ENCODE data around the gene IKBKE. TPM values are rescaled to one million over a fixed set of nuclear protein-coding genes. Genes with fewer than 3 reads are reported as not detected.

Gene IKBKE
- polyA plus RNA-seq, 4 donors = 4.8 to 5.9 (median 4.9) TPM

DNA sequence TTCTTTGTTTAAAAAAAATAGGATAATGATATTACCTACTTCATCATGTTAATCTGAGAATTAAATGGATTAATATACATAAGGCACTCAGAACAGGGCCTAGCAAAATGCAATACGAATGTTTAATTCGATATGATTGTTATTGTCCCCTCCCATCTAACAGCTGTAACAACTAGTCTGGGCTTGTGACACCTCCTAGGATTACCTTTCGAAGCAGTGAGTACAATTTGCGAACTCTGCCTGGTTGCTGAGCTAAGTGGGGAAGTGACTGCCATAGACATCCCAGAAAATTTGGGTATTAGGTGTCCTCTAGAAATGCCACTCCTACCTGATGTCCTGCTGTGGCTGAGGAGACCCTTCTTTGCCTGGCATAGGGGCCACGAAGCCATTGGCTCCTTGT lies 40.1 kb downstream of the IKBKE start:
- DNase-seq (ENCODE audit: low read depth in 4 of 4, low spot score in 2 of 4) = no peak

DNA sequence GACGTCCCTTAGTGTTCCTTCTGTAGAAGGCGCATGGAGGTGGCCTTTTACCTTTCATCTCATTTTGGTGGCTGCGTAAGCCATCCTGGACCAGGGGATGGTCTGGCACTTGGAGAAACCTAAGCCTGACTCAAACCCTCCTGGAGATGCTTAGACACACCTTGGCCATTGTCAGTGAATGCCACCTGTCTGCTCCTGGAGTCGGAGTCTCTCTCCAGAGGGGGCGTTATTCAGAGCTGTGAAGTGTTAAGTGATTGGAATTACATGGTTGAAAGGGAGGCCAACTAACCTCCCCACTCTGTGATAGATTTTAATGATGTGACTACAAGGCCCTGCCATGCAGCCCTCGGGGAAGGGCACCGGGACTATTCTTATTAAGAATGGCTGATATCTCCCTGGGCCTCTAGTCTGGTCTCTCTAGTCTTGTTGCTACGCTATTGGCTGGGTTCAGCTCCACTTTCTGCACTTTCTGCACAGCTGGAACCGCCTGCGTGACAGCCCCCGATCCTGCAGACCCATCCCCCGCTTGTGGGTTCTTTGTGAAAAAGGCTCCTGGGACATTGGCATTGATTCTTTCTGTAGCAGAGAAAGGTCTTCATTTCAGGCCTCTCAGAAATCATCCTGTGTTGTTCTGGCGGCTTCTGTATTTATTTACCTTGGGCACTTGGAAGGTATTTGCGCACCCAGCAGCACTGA lies 41.2 kb downstream of the IKBKE start:
- DNase-seq (ENCODE audit: low read depth in 4 of 4, low spot score in 2 of 4) = no peak

DNA sequence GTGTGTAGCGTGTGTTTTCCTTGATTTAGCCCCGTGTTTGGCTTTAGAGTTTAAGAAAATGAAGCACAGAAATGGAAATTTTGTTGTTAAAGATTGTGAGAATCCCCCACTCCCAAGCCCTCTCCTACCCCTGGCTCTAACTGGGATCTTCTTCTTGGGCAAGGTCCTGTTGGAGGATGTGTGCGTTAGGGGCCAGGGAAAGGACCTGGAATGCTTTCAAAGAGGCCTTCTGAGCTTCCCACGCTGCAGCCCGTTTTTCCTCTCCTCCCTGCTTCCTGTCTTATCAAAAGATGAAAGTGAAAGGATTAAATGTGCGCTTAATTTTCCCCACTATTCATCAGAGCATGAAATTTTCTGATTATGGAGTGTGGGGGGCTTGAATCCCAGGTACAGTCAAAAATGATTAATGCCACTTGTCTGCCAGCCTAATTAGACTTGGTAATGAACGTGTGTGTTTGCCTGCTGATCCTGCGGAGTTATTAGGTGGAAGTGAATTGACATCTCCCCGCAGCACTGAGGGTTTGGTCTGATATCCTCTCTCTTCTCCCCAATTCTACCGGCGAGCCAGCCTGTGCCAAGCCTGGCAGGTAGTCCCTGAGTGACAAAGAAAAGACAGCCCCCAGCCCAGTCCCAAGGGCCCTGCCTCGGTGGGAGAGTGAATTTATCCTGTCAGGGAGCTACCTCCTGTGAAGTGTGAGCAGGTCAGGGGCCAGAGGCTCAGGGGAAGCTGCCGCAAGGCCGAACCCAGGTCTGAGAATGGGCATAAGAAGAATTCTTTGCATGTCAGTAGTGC lies 42.0 kb downstream of the IKBKE start:
- DNase-seq (ENCODE audit: low read depth in 4 of 4, low spot score in 2 of 4) = no peak

DNA sequence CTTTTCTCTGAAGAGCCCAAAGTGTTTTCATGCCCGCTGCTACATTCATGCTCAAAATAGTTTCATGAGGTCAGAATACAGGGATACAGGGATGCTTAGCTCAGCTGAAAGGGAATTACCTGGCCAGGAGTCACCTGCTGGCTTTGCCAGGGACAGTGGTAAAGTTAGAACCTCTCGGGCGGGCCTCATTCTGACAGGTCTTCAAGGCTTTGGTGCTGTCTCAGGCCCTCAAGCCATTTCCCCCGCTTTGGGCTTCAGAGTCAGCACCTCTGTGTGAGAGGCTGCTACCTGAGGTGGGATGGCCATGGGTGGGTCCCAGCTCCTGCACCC lies 42.5 kb downstream of the IKBKE start:
- no peak for DNase-seq (ENCODE audit: low read depth in 4 of 4, low spot score in 2 of 4)

DNA sequence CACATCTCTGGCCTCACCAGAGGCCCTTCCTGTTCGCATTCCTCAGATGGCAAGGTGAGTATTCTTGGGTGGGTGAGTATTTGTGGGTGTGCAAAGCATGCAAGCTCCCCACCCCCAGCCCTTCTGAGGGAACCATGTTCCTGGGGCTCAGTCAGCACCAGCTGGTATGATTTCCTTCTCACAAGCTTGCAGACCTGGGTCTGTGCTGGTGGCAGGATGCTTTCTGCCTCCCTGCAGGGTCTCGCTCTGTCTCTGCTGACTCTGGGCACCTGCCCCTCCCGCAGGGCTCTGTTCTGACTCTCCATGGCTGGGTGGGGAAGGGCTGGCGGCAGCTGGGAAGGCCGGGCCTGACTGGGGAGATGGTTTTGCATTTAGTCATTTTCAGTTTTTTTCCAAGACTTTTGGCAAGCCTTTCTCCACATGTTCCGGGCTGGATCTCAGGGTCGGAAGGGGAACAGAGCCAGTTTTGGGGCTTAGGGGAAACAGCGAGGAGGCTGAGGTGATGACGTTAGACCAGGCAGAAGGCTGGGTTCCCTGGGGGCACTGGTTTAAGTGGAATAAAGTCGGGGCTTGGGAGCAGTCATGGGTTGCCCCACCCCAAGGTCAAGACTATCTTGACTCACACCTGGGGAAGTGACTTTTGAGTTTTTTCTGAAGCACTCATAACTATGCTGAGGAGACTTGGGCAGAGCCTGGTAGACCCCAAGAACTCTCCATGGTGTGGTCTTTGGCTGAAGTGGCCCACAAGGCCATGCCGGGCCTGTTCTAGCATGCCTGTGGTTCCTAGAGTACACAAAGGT lies 43.2 kb downstream of the IKBKE start:
- no peak for DNase-seq (ENCODE audit: low read depth in 4 of 4, low spot score in 2 of 4)

DNA sequence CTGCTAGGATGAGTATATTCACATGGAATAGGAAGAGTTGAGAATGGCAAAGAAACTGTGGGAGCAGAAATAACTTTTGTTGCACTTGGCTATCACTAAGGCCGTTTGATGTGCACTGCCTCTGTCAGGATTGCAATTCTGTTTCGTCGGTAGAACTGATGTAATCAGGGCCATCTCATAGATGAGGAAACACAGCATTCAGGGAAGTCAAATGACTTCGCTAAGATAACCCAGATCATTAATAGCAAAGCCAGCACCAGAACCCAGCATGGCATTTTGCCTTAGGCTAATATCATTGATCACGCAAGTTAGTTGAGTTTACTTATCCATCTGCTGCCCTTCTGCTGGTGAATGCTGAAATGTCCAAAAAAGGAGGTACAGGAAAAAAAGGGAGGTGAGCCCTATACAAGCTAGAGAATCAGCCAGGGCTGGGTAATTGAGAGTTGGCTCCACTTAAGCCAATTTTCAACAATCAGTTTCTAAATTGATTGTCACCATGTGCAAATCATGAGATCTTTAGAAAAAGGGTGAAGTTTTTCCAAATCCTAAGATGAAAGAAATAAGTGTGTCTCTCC lies 44.6 kb downstream of the IKBKE start:
- no peak for DNase-seq (ENCODE audit: low read depth in 4 of 4, low spot score in 2 of 4)

DNA sequence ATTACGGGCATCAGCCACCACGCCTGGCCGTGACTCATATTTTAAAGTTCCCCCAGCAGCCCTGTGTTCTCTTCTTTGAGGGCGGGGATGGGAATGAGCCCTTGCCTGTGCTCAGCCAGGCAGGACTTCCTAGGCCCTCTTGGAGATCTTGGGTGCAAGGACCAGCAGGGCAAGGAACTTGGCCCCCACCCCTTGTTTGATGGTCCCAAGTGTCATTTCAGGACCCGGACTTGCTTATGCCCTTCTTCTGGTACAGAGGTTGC lies 46.4 kb downstream of the IKBKE start:
- no peak for DNase-seq (ENCODE audit: low read depth in 4 of 4, low spot score in 2 of 4)

DNA sequence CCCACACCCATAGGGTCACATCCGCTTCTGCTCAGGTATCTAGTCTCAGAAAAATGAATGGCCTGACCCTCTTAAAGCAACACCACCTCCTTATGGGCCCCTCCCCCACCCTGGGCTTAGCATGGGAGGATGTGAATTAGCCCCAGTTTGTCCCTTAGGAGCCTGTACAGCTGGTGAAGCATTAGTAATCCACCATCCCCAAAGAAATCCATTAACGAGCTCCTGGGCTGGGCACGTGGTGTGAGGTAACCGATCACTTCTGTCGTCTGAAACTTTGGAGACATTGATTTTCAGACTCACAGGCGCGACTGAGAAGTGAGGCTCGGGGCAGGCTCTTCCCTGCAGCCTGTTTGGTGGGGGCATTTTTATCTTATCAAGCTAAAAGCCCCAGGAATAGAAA lies 47.5 kb downstream of the IKBKE start:
- no peak for DNase-seq (ENCODE audit: low read depth in 4 of 4, low spot score in 2 of 4)

DNA sequence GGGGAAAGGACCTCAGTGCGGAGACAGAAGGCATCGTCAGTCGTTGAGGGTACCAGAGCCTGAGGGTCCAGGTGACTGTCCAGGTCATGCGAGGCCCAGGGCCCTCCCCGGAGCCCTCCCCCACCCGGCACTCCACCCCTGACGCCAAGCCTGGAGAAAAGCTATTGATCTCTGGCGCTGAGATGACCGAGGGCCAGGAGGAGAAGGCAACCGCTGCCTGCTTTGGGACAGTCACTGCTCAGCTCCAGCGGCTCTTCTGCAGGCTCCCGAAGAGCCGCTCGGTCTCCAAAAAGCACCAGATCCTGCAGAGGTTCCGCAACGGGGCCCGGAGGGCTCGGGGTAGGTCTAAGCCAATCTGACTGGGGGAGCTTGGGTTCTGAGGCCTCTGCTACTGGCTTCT lies 47.9 kb downstream of the IKBKE start:
- no peak for DNase-seq (ENCODE audit: low read depth in 4 of 4, low spot score in 2 of 4)

DNA sequence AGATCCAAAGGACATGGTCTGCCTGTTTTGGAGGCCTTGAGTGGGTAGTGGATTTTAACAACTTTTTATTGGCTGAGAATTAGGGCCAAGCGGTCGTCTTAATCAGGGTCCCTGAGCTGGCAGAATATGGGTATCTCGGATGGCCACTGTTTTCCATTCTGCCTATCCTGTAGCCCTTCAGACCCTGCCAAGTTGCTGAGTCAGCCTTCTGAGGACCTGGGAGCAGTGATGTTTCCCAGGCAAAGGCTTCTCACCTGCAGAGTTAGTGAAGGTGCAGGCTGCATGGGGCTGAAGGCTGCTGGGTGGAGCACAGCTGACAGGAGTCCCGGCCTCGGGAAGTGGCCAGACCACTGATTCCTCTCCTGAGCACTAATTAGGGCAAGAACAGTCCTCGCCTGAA lies 48.5 kb downstream of the IKBKE start:
- DNase-seq (ENCODE audit: low read depth in 4 of 4, low spot score in 2 of 4) = no peak

DNA sequence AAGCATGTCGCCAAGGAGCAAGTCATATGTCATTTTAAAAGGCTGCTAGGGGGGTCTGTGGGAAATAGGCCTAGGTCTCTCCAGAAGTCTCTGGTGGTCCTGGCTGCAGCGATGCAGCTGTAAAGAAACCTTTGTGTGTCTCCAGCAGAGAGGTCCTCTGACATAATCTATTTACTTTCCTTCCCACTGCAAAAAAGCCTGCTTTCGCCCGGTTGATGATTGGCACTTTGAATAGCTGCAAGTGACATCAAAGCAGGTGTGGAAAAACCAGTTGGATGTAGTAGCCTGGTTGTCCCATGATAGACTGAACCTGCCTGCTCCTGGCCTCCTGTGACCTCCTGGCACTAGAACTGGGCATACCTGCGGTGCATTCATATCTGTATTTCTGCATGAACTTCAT lies 50.9 kb downstream of the IKBKE start:
- no peak for DNase-seq (ENCODE audit: low read depth in 4 of 4, low spot score in 2 of 4)

DNA sequence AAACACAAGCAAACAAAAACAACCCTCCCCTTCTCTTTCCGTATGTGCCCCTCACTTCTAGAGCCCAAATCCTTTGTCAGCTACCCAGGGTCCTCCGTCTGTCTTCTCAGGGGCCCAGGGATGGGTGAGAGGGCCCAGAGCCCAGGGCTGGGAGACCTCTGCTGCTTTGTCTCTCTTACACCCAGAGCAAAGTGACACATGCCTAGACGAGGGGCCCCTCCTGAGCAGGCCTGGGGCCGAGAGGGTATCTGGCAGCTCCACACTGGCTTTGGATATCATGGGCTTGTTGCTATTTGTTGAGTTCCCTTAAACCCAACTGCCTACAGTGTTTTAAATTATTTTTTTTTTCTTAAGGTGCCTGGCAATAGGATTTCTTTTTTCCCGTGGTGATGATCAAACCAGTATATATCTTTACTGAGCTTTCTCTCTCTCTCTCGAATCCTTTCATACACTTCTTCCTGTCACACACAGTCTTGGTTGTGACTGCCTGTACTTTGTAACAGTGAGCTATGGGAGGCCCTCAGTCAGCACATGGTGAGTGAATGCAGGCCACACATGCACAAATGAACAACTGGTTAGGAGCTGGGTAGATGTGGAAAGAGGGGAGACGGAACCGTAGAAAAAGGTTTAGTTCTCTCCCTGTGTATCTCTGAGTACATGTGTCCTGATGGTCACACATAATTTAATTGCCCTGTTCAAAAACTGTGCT lies 51.6 kb downstream of the IKBKE start:
- no peak for DNase-seq (ENCODE audit: low read depth in 4 of 4, low spot score in 2 of 4)

DNA sequence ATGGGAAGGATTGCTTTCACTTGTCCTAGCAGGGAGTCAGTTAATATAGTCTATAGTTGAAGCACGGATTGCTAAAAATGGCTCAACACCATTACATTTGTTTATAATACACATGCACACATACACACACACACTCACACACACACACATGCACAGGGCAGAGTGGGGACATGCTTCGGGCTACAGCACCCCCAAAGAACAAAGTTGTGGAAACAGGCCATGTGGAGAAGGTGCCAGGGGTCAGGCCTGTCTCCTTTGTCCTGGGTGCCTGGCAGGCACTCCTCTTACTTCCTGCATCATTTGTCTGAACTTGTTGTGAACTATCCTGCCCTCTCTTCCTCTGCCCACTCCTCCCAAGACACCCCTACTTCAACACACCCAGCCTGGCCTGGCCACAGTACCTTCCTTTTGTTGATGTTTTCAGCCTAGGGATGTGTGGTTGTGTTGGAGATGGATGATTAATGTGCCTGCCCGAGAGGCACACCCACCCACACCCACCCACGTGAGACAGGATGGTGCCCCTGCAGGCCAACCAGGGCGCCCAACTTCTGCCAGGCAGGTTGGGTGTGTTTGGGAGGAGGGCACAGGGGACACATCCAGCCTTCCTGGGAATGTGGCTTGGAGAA lies 54.6 kb downstream of the IKBKE start:
- DNase-seq (ENCODE audit: low read depth in 4 of 4, low spot score in 2 of 4) = no peak

DNA sequence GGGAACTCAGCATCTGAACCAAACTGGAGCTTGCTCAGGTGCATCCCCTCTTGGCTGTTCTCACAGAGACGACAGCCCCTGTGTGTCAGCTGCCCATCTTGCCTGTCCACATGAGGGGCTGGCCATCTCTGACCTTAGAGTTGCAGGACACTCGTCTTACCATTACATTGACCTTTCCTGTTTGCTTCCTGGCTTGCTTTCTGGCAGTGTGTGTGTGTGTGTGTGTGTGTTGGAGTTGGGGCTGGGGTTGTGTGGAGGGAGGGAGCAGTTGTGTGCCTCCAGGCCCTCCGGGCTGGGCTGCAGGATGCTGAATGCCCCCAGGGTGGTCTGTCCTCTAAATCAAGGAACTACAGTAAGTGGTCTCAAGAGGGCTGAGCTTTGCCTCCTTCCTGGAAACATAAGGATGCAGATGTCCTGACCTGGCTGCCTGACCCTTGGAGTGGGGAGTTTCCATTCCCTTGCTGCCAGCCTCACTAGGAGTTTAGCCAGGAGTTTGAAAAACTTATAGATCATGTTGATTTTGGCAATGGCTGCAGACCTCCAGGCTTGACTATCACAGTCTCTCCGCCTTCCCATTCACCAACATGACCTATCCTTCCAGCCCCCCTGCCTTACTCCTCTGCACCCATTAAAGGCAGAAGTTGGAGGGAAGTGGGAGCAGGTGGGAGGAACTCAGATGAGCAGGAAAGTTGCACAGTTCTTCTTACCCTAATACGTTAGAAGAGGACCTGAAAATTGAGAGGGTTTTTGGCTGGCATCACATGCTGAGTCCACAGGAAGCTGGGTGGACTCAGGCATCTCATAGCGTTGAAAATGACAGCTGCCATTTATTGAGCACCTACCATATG lies 56.0 kb downstream of the IKBKE start:
- no peak for DNase-seq (ENCODE audit: low read depth in 4 of 4, low spot score in 2 of 4)

DNA sequence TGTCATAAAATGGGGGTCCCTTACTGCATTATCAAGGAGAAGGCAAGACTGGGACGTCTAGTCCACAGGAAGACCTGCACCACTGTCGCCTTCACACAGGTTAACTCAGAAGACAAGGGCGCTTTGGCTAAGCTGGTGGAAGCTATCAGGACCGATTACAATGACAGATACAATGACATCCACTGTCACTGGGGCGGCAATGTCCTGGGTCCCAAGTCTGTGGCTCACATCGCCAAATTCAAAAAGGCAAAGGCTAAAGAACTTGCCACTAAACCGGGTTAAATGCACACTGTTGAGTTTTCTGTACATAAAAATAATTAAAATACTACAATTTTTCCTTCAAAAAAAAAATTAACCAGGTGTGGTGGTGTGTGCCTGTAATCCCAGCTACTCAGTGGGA lies 59.1 kb downstream of the IKBKE start:
- DNase-seq (ENCODE audit: low read depth in 4 of 4, low spot score in 2 of 4) = no peak

DNA sequence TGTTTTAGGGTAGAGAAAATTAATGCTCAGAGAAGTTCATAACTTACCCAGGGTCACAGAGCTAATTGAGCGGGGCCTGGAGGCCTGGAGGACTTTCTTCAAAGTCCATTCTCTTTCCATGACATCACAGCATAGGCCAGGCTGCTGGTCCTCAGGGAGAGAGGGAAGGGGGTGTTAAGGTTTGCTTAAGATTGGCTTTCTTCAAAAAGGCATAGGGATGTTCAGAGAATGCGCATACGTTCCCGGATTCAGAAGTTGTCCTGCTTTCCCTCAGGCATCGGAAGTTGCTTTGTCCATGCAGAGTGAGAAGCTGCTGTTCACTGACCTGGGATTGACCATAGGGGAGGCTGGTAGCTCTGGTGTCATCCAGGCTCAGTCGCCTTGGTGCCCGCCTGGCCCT lies 62.1 kb downstream of the IKBKE start:
- DNase-seq (ENCODE audit: low read depth in 4 of 4, low spot score in 2 of 4) = no peak

DNA sequence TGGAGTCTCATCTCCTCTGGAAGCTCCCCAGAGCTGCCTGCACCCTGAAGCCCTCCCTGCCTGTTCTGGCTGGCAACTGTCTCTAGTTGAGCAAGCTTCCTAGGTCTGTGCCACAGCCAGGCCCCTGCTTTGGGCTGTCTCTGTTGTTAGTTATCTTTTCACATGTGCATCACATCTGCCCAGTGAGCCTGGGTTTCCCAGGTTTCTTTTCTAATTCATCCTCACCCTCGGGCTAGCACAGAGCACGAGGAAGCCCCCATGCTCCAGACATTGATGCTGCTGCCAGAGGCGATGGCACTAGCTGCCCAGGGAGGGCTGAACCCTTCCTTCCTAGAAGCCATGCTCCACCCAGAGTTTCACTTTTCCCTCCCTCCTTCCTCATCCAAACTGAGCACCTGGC lies 64.3 kb downstream of the IKBKE start:
- DNase-seq (ENCODE audit: low read depth in 4 of 4, low spot score in 2 of 4) = no peak

DNA sequence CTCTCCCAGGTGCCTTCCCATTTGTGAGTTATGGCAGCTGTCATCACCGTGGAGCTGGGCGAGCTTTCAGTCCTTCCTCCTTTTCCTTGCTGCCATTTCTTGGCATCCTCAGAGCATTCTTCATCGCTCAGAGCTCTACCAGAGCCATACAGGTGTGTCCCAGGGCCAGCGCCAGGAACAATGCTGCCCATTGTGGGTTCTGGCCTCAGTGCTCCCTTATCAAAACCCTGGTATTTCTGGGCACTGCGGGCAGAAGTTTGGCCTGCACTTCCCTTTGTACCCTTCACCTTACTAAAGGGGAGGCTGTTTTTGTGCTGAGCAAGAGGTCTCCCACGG lies 65.5 kb downstream of the IKBKE start:
- no peak for DNase-seq (ENCODE audit: low read depth in 4 of 4, low spot score in 2 of 4)

DNA sequence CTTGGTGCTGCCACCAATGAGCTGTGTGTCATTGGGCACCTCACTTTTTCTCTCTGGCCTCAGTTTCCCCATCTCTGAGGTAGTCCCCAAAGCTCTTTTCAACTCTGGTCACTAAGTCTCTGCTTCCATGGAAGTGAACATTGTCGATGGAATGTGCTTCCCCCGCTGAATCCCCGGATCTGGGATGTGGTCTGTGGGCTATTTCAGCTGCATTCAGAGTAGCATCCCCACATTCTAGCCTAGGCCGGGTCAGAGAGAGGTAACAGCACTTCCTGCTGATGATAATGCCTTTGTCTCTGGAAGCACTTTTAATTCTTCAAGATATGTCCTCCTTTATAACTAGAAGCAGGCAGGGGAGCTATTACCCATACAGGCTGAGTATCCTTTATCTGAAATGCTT lies 66.9 kb downstream of the IKBKE start:
- DNase-seq (ENCODE audit: low read depth in 4 of 4, low spot score in 2 of 4) = no peak
